Breast epithelium (tissue), 4 donors: Measurements from ENCODE around the gene IDUA. TPM values are rescaled to one million over a fixed set of nuclear protein-coding genes. Genes with fewer than 3 reads are reported as not detected.

Source experiments
- DNase-seq, 2 donors: peaks; one replicate each; pipeline ENCODE4 v3.0.0-alpha.2; 2019; ENCODE audit warnings: low spot score in 2 of 2
- H3K27ac ChIP-seq, 2 donors: fragments of 200-600 bp; sonication (generic) in 1 of 2; one replicate each; pipeline ENCODE4 v1.5.1; 2016 to 2019; ENCODE audit warnings: mild to moderate bottlenecking in 1 of 2
- H3K27me3 ChIP-seq, 2 donors: fragments of 200-600 bp; sonication (generic) in 1 of 2; one replicate each; pipeline versions ENCODE4 v1.5.1 to v1.6.0; 2017 to 2019; ENCODE audit warnings: control low read depth in 1 of 2, mild to moderate bottlenecking in 1 of 2
- H3K36me3 ChIP-seq: fragments of 200-600 bp; one replicate; pipeline ENCODE4 v1.5.1; 2019
- H3K4me1 ChIP-seq, 2 donors: fragments of 200-600 bp; sonication (generic); one replicate each; pipeline ENCODE4 v1.5.1; 2016 to 2019; ENCODE audit warnings: control low read depth in 1 of 2
- H3K4me3 ChIP-seq, 3 donors: fragments of 200-600 bp; sonication (generic); 1 replicate in 2 of 3; 2 replicates in 1 of 3; pipeline ENCODE4 v1.5.1; 2016 to 2019; ENCODE audit warnings: mild to moderate bottlenecking in 3 of 3, moderate library complexity in 2 of 3
- H3K9me3 ChIP-seq, 2 donors: fragments of 200-600 bp; sonication (generic) in 1 of 2; one replicate each; pipeline ENCODE4 v1.5.1; 2016 to 2019; ENCODE audit warnings: control low read depth in 1 of 2
- POLR2A ChIP-seq: fragments of 450-650 bp; IDR thresholded peaks from one replicate; pipeline ENCODE4 v1.6.1; 2016; ENCODE audit warnings: antibody characterized with exemption, mild to moderate bottlenecking, moderate library complexity
- POLR2AphosphoS5 ChIP-seq, 3 donors: sonication (generic); formaldehyde crosslinking; IDR thresholded peaks; one replicate each; pipeline ENCODE4 v1.6.1; 2017; ENCODE audit warnings: antibody characterized with exemption in 3 of 3
- intact Hi-C: fragments of 100-400 bp; cut with DNase I; formaldehyde crosslinking; loops from one replicate; pipeline ENCODE4 v1.15.1; 2023; ENCODE audit warnings: low total_unique reads
- total RNA-seq, 3 donors: library from RNA; depleted of rRNA; stranded (reverse); fragments of >200 nt; gene quantifications; one replicate each; pipeline ENCODE4 v1.1.0, GENCODE V29; 2016
- TF ChIP-seq, protein P1 (sequence below), 3 donors: fragments of 450-650 bp; IDR thresholded peaks; one replicate each; pipeline ENCODE4 v1.5.1; 2016 to 2017; ENCODE audit warnings: antibody characterized with exemption in 3 of 3, mild to moderate bottlenecking in 3 of 3, moderate library complexity in 3 of 3

IDUA gene
- total RNA-seq, 3 donors from 2014 or later: 16.3 to 32.8 (median 28.2) TPM

DNA sequence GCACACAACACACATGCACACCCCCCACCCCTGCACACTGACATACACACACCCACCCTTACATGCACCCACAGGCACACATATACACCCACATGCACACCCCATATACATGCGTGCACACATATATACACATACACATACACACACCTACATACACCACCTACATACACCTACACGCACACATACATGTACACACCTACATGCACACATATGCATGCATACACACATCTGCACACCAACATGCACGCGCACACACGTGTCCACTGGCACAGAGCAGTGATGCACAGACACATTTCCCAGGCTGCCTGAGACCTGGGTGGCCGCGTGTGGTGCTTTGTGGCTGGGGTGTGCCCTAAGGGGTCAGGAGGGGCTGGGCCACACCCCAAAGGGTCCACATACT is 56.3 kb downstream of the IDUA start:
- H3K4me1 ChIP-seq: peaks cover 8 to 50% of the 10 kb centered on the region in 2 donors
- H3K27ac ChIP-seq: no peak overlapping the region
- no peaks in the 10 kb centered on the region for H3K36me3 ChIP-seq
- TF ChIP-seq, protein P1, sequence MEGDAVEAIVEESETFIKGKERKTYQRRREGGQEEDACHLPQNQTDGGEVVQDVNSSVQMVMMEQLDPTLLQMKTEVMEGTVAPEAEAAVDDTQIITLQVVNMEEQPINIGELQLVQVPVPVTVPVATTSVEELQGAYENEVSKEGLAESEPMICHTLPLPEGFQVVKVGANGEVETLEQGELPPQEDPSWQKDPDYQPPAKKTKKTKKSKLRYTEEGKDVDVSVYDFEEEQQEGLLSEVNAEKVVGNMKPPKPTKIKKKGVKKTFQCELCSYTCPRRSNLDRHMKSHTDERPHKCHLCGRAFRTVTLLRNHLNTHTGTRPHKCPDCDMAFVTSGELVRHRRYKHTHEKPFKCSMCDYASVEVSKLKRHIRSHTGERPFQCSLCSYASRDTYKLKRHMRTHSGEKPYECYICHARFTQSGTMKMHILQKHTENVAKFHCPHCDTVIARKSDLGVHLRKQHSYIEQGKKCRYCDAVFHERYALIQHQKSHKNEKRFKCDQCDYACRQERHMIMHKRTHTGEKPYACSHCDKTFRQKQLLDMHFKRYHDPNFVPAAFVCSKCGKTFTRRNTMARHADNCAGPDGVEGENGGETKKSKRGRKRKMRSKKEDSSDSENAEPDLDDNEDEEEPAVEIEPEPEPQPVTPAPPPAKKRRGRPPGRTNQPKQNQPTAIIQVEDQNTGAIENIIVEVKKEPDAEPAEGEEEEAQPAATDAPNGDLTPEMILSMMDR (IDR thresholded peaks at IDR 0.05): no peak
- TF ChIP-seq POLR2A (no peak), POLR2AphosphoS5 (IDR thresholded peaks at IDR 0.05) (no peak)
- no peak overlapping the region for H3K4me3 ChIP-seq
- DNase-seq: no peak
- intact Hi-C loops: no loop called here
- H3K9me3 ChIP-seq: no peaks in the 10 kb centered on the region
- no peaks in the 10 kb centered on the region for H3K27me3 ChIP-seq

DNA sequence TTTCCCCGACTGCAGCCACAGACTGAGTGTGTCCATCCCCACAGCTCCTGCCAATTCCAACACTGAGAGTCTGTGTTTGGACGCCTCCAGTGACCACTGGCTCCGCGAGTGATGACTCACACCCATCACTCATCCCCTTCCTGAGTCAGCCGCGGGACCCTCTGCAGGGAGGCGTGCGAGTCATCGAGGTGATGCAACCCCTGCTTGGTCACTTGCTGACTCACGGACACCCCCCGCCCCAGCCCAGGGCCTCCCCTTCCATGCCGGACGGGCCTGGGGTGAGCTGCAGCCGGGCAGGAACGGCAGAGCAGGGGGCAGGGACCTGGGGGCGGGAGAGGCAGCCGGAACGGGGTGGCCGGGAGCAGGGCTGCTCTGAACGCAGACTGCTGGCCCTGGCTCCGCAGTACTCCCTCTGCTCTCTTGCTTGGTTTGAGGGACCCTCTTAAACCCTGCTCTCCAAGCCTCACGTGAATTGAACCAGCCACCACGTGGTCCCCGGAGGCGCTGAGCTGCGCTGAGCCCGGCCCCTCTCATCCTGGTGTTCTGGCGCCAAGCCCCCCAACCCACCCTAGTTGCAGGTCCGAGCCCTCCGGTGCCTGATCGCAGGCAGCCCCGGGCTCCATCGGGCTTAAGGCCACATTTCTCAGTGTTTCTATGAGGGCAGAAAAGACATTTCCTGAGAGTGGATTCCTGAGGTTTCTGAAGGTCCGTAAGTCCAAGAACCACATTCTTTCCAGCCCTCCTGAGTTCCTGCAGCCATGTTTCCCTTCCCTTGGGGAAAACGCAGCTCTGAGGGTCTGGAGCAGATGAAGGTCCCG is 57.0 kb downstream of the IDUA start:
- H3K27ac ChIP-seq: peak overlapping the region; percentile 70 to 87
- TF ChIP-seq, protein P1 (IDR thresholded peaks at IDR 0.05): no peak
- TF ChIP-seq POLR2A (no peak), POLR2AphosphoS5 (IDR thresholded peaks at IDR 0.05) (peak; percentile 58 to 97 (median 64))
- H3K4me1 ChIP-seq: peaks cover 8 to 50% of the 10 kb centered on the region in 2 donors
- no peaks in the 10 kb centered on the region for H3K9me3 ChIP-seq
- intact Hi-C loops: no loop called here
- peak; percentile 77 to 82 for DNase-seq
- H3K27me3 ChIP-seq: no peaks in the 10 kb centered on the region
- H3K36me3 ChIP-seq: no peaks in the 10 kb centered on the region
- peak overlapping the region; percentile 13 to 57 (median 22) for H3K4me3 ChIP-seq

DNA sequence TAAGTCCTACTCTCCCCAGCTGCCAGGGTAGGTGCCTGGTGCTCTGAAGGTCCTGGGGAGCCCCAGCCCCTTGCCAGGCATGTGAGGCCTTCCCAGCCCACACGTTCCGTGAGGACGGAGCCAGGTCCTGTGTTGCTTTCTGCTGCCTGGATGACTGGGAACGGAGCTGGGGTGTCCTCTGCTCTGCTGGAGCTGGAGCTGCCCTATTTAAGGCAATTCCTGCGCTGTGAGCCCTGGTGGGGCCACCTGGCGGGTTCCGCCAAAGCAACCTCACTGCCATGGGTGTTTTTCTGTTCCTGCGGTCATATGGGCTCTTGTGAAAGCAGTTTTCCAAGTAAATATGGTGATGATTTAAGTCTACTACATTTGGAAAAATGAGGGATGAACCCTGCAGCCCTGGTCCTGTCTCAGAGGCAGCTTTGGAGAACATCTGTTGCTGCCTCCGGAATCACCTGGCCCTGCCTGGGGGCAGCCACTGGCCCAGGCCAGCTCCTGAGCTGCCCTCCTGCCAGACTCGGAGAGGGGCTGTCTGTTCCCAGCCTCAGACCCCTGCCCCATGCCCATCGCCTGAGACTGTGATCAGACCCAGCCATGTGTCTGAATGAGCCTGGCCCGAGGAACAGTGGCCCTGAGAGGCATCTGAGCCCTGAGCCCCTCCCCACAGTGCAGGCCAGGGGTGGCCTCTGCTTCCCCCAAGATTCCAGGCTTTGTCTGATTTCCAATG is 57.8 kb downstream of the IDUA start:
- Histone ChIP-seq H3K4me3 (peak overlapping the region in 1 of 3 donors; percentile 57), H3K36me3 (no peaks in the 10 kb centered on the region), H3K4me1 (peaks cover 8 to 47% of the 10 kb centered on the region in 2 donors), H3K9me3 (no peaks in the 10 kb centered on the region), H3K27me3 (no peaks in the 10 kb centered on the region), H3K27ac (peak overlapping the region; percentile 70 to 87)
- no peak for DNase-seq
- intact Hi-C loops: no loop called here
- TF ChIP-seq POLR2AphosphoS5 (IDR thresholded peaks at IDR 0.05): no peak
- TF ChIP-seq, protein P1 (IDR thresholded peaks at IDR 0.05): no peak
- TF ChIP-seq POLR2A: no peak

DNA sequence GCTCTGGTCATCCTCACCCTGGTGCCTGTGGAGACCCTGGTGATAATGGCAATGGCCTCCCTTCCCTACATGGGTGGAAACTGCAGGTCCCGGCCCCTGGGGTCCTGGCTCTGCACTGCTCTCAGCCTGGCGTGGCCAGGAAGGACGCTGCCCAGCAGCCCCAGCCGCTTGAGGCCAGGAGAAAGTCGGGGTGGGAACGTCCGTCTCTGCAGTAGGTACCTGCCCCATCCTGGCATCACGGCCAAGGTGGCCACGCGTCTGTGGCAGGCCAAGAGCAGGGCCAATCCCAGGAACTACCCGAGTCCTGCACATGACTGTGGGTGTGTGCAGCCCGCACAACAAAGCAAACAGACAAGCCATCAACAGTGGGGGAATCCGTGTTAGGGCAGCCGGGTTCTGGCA is 58.4 kb downstream of the IDUA start:
- H3K4me1 ChIP-seq: peaks cover 8 to 45% of the 10 kb centered on the region in 2 donors
- H3K9me3 ChIP-seq: no peaks in the 10 kb centered on the region
- H3K4me3 ChIP-seq: peak overlapping the region in 1 of 3 donors; percentile 50
- DNase-seq: no peak
- H3K36me3 ChIP-seq: no peaks in the 10 kb centered on the region
- intact Hi-C loops: no loop called here
- no peaks in the 10 kb centered on the region for H3K27me3 ChIP-seq
- H3K27ac ChIP-seq: peak overlapping the region; percentile 70 to 87
- TF ChIP-seq, protein P1 (IDR thresholded peaks at IDR 0.05): no peak
- TF ChIP-seq POLR2A (no peak), POLR2AphosphoS5 (IDR thresholded peaks at IDR 0.05) (no peak)
